K562 (cell line): Measurements from ENCODE around the gene CHSY1.

Experiments used
- MXI1 ChIP-seq: IDR thresholded peaks from 2 replicates; pipeline ENCODE4 v1.6.1; 2011; ENCODE audit warnings: low read depth, mild to moderate bottlenecking, improper control_type of control experiment, low read length
- POLR2A ChIP-seq: fragments of 450-650 bp; conservative IDR thresholded peaks from 2 replicates; pipeline ENCODE4 v1.6.1; 2016
- TF ChIP-seq, protein P1 (sequence below): fragments of 450-650 bp; IDR thresholded peaks from 2 replicates; pipeline ENCODE4 v1.6.1; 2016; ENCODE audit warnings: borderline replicate concordance
- TF ChIP-seq, protein P2 (sequence below), 2 experiments: fragments of 450-650 bp in 1 of 2; sonication (generic) in 1 of 2; formaldehyde crosslinking in 1 of 2; IDR thresholded peaks; 2 replicates each; pipeline versions ENCODE4 v1.7.1 to v1.9.0; 2016 to 2022; ENCODE audit warnings: inconsistent platforms in 1 of 2, mild to moderate bottlenecking in 1 of 2, missing genetic modification reagents in 1 of 2
- TF ChIP-seq, protein P3 (sequence below), 2 experiments: fragments of 450-650 bp; formaldehyde crosslinking in 1 of 2; IDR thresholded peaks; 2 replicates each; pipeline versions ENCODE4 v1.4.0 to v1.6.1; 2014 to 2020; ENCODE audit warnings: mild to moderate bottlenecking in 2 of 2, borderline replicate concordance in 1 of 2, low read depth in 1 of 2

DNA sequence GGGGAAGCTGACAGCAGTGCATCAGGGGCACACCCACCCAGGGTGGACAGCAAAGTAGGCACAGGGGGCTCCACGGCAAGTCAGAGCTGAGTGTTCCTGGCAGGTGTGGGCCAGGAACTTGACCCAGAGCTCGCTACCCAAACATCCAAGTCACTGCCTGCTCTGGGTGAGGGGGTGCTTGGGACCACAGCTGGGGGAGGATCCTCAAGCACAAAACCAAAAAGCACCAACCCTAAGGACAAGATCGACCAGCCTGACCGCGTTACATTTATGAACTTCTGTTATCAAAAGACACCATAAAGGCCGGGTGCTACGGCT is 101.2 kb downstream of the CHSY1 start:
- TF ChIP-seq, protein P1, sequence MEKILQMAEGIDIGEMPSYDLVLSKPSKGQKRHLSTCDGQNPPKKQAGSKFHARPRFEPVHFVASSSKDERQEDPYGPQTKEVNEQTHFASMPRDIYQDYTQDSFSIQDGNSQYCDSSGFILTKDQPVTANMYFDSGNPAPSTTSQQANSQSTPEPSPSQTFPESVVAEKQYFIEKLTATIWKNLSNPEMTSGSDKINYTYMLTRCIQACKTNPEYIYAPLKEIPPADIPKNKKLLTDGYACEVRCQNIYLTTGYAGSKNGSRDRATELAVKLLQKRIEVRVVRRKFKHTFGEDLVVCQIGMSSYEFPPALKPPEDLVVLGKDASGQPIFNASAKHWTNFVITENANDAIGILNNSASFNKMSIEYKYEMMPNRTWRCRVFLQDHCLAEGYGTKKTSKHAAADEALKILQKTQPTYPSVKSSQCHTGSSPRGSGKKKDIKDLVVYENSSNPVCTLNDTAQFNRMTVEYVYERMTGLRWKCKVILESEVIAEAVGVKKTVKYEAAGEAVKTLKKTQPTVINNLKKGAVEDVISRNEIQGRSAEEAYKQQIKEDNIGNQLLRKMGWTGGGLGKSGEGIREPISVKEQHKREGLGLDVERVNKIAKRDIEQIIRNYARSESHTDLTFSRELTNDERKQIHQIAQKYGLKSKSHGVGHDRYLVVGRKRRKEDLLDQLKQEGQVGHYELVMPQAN, result no peak
- TF ChIP-seq POLR2A (no peak), MXI1 (no peak)
- TF ChIP-seq, protein P2, sequence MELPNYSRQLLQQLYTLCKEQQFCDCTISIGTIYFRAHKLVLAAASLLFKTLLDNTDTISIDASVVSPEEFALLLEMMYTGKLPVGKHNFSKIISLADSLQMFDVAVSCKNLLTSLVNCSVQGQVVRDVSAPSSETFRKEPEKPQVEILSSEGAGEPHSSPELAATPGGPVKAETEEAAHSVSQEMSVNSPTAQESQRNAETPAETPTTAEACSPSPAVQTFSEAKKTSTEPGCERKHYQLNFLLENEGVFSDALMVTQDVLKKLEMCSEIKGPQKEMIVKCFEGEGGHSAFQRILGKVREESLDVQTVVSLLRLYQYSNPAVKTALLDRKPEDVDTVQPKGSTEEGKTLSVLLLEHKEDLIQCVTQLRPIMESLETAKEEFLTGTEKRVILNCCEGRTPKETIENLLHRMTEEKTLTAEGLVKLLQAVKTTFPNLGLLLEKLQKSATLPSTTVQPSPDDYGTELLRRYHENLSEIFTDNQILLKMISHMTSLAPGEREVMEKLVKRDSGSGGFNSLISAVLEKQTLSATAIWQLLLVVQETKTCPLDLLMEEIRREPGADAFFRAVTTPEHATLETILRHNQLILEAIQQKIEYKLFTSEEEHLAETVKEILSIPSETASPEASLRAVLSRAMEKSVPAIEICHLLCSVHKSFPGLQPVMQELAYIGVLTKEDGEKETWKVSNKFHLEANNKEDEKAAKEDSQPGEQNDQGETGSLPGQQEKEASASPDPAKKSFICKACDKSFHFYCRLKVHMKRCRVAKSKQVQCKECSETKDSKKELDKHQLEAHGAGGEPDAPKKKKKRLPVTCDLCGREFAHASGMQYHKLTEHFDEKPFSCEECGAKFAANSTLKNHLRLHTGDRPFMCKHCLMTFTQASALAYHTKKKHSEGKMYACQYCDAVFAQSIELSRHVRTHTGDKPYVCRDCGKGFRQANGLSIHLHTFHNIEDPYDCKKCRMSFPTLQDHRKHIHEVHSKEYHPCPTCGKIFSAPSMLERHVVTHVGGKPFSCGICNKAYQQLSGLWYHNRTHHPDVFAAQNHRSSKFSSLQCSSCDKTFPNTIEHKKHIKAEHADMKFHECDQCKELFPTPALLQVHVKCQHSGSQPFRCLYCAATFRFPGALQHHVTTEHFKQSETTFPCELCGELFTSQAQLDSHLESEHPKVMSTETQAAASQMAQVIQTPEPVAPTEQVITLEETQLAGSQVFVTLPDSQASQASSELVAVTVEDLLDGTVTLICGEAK (IDR thresholded peaks at IDR 0.05), result no peak
- TF ChIP-seq, protein P2 (CRISPR knock-in tag; IDR thresholded peaks at IDR 0.05), result no peak
- TF ChIP-seq, protein P3, sequence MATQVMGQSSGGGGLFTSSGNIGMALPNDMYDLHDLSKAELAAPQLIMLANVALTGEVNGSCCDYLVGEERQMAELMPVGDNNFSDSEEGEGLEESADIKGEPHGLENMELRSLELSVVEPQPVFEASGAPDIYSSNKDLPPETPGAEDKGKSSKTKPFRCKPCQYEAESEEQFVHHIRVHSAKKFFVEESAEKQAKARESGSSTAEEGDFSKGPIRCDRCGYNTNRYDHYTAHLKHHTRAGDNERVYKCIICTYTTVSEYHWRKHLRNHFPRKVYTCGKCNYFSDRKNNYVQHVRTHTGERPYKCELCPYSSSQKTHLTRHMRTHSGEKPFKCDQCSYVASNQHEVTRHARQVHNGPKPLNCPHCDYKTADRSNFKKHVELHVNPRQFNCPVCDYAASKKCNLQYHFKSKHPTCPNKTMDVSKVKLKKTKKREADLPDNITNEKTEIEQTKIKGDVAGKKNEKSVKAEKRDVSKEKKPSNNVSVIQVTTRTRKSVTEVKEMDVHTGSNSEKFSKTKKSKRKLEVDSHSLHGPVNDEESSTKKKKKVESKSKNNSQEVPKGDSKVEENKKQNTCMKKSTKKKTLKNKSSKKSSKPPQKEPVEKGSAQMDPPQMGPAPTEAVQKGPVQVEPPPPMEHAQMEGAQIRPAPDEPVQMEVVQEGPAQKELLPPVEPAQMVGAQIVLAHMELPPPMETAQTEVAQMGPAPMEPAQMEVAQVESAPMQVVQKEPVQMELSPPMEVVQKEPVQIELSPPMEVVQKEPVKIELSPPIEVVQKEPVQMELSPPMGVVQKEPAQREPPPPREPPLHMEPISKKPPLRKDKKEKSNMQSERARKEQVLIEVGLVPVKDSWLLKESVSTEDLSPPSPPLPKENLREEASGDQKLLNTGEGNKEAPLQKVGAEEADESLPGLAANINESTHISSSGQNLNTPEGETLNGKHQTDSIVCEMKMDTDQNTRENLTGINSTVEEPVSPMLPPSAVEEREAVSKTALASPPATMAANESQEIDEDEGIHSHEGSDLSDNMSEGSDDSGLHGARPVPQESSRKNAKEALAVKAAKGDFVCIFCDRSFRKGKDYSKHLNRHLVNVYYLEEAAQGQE (IDR thresholded peaks at IDR 0.05; ENCODE audit: borderline replicate concordance), result no peak
- TF ChIP-seq, protein P3 (CRISPR knock-in tag; IDR thresholded peaks at IDR 0.05; ENCODE audit: low read depth), result no peak
